Measurements from ENCODE around the gene LCE4A.

DNA sequence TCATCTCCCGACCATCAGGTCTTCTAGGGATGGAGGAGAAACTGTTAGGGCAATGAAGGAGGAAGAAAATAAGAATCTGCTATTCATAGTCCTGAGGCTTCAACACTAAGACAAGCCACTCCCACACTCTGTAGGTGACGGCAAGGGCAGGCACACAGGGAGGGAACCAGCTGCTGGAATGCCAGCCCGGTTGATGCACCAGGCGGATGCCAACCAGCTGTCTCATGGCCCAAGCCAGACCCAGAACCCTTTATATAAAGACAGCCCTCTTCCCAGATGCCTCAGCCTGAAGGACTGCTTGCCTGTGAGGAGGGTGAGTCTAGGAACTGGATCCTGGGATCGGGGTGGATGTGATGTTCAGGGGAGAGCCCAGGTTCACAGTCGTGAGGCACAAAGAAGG is 49.8 kb downstream of the LCE4A start, which contains the start of gene KPRP:
- TF ChIP-seq POLR2A (IDR thresholded peaks at IDR 0.05) (no peak), EP300 (IDR thresholded peaks at IDR 0.05) (no peak)
- TF ChIP-seq, protein P1, sequence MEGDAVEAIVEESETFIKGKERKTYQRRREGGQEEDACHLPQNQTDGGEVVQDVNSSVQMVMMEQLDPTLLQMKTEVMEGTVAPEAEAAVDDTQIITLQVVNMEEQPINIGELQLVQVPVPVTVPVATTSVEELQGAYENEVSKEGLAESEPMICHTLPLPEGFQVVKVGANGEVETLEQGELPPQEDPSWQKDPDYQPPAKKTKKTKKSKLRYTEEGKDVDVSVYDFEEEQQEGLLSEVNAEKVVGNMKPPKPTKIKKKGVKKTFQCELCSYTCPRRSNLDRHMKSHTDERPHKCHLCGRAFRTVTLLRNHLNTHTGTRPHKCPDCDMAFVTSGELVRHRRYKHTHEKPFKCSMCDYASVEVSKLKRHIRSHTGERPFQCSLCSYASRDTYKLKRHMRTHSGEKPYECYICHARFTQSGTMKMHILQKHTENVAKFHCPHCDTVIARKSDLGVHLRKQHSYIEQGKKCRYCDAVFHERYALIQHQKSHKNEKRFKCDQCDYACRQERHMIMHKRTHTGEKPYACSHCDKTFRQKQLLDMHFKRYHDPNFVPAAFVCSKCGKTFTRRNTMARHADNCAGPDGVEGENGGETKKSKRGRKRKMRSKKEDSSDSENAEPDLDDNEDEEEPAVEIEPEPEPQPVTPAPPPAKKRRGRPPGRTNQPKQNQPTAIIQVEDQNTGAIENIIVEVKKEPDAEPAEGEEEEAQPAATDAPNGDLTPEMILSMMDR (IDR thresholded peaks at IDR 0.05): no peak

Measured in tibial nerve (tissue), 4 donors.